ENCODE data around the gene NCBP2. TPM values are rescaled to one million over a fixed set of nuclear protein-coding genes. Genes with fewer than 3 reads are reported as not detected.

The NCBP2 gene
- total RNA-seq, 1 experiment from 2014 or later, result 120 TPM

GRCh38 chr3:196989721-196990262, 47.5 kb upstream of the NCBP2 start:
- Histone ChIP-seq H3K9ac (ENCODE audit: extremely low read depth, insufficient read length, low read length) (no peak overlapping the region), H3K79me2 (ENCODE audit: insufficient read depth, low read length) (no peaks in the 10 kb centered on the region), H2BK15ac (ENCODE audit: low read depth, low read length) (no peak overlapping the region), H2AK5ac (ENCODE audit: insufficient read length, low read length) (no peak overlapping the region), H4K20me1 (ENCODE audit: control insufficient read depth, insufficient read depth, insufficient read length) (no peaks in the 10 kb centered on the region), H4K8ac (replicated peaks; ENCODE audit: insufficient read length, low read depth, low read length) (no peak overlapping the region), H2AFZ (ENCODE audit: low read length) (no peak overlapping the region), H4K5ac (ENCODE audit: insufficient read length, low read depth, low read length) (no peak overlapping the region), H4K91ac (ENCODE audit: insufficient read length, low read depth, low read length) (no peak overlapping the region), H2BK5ac (ENCODE audit: insufficient read length, low read length) (no peak overlapping the region), H2BK120ac (ENCODE audit: low read depth, low read length, poor library complexity, severe bottlenecking) (no peak overlapping the region), H3K14ac (ENCODE audit: insufficient read depth, low read length) (no peak overlapping the region; the same call in 1 of the 2 replicates), H3K23ac (ENCODE audit: insufficient read length, low read depth, low read length) (no peak overlapping the region), H3K56ac (ENCODE audit: insufficient read length, low read depth, low read length) (no peak overlapping the region), H2BK12ac (ENCODE audit: insufficient read length, low read depth, low read length) (no peak overlapping the region), H3K79me1 (ENCODE audit: insufficient read depth, low read depth, low read length, poor library complexity, severe bottlenecking) (no peaks in the 10 kb centered on the region), H2BK20ac (ENCODE audit: low read depth, low read length, poor library complexity, severe bottlenecking) (no peak overlapping the region), H3K4ac (ENCODE audit: low read depth, low read length) (no peak overlapping the region), H3K27me3 (ENCODE audit: insufficient read depth, low read length) (no peaks in the 10 kb centered on the region), H3K9me3 (ENCODE audit: control insufficient read depth, low read depth, low read length) (no peaks in the 10 kb centered on the region), H3K4me1 (ENCODE audit: insufficient read depth, low read length) (no peaks in the 10 kb centered on the region), H3T11ph (ENCODE audit: low read length) (no peak overlapping the region), H3K18ac (ENCODE audit: insufficient read length, low read depth, low read length) (no peak overlapping the region), H3K27ac (ENCODE audit: insufficient read length, low read depth, low read length) (no peak overlapping the region), H3K4me2 (ENCODE audit: insufficient read depth, insufficient read length, low read length) (no peak overlapping the region), H3K23me2 (ENCODE audit: insufficient read length, low read depth, low read length, poor library complexity, severe bottlenecking) (no peaks in the 10 kb centered on the region)
- Mint-ChIP-seq H3K36me3 (ENCODE audit: insufficient read depth in 1 of 3, low read depth in 3 of 3) (no peaks in the 10 kb centered on the region), H3K9me3 (no peaks in the 10 kb centered on the region; a peak in 1 of 5 replicates), H3K4me1 (peaks cover 0 to 10% of the 10 kb centered on the region in 2 experiments; a peak in 3 of 4 replicates), H3K27ac (no peak overlapping the region), H3K27me3 (ENCODE audit: low read depth) (peaks cover 2% of the 10 kb centered on the region), H3K4me3 (no peak overlapping the region)
- DNase-seq, result no peak
- no CpG with 5 or more reads among the region's 19 CpGs for WGBS (ENCODE audit: extremely low coverage, insufficient read length, low lambda C conversion rate)
- TF ChIP-seq, protein P1, sequence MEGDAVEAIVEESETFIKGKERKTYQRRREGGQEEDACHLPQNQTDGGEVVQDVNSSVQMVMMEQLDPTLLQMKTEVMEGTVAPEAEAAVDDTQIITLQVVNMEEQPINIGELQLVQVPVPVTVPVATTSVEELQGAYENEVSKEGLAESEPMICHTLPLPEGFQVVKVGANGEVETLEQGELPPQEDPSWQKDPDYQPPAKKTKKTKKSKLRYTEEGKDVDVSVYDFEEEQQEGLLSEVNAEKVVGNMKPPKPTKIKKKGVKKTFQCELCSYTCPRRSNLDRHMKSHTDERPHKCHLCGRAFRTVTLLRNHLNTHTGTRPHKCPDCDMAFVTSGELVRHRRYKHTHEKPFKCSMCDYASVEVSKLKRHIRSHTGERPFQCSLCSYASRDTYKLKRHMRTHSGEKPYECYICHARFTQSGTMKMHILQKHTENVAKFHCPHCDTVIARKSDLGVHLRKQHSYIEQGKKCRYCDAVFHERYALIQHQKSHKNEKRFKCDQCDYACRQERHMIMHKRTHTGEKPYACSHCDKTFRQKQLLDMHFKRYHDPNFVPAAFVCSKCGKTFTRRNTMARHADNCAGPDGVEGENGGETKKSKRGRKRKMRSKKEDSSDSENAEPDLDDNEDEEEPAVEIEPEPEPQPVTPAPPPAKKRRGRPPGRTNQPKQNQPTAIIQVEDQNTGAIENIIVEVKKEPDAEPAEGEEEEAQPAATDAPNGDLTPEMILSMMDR (conservative IDR thresholded peaks at IDR 0.05), result no peak
